ENCODE measurements around the gene MRPS5. TPM values are rescaled to one million over a fixed set of nuclear protein-coding genes. Genes with fewer than 3 reads are reported as not detected.

The MRPS5 gene
- total RNA-seq, 4 donors from 2014 or later: 31.1 to 46.6 (median 39.8) TPM

GRCh38 chr2:95063086-95063958 is 58.3 kb downstream of the MRPS5 start:
- no peaks in the 10 kb centered on the region for H3K36me3 ChIP-seq
- intact Hi-C loops (cut with DNase I): no loop called here

GRCh38 chr2:95062242-95063085 is 59.1 kb downstream of the MRPS5 start:
- H3K4me1 ChIP-seq: no peaks in the 10 kb centered on the region
- DNase-seq (ENCODE audit: extremely low spot score): no peak
- peaks cover 0 to 31% (median 0%) of the 10 kb centered on the region in 4 donors for H3K27me3 ChIP-seq
- no peak for TF ChIP-seq POLR2A (IDR thresholded peaks at IDR 0.05; ENCODE audit: low read depth)
- TF ChIP-seq CTCF (IDR thresholded peaks at IDR 0.05): no peak
- TF ChIP-seq EP300 (IDR thresholded peaks at IDR 0.05): no peak
- TF ChIP-seq POLR2AphosphoS5 (IDR thresholded peaks at IDR 0.05): no peak
- WGBS: 74% methylated on average over 11 of the region's 11 CpGs
- H3K4me3 ChIP-seq: no peak overlapping the region
- H3K36me3 ChIP-seq: no peaks in the 10 kb centered on the region
- no peak overlapping the region for H3K27ac ChIP-seq (replicated peaks in 1 of 4)
- H3K9me3 ChIP-seq: no peaks in the 10 kb centered on the region
- intact Hi-C loops (cut with DNase I): no loop called here

More at GRCh38 chr2:95063086-95063958, 58.3 kb downstream of the MRPS5 start:
- no peak for DNase-seq (ENCODE audit: extremely low spot score)
- Histone ChIP-seq H3K4me3 (no peak overlapping the region), H3K27me3 (peaks cover 0 to 25% (median 0%) of the 10 kb centered on the region in 4 donors), H3K9me3 (no peaks in the 10 kb centered on the region), H3K4me1 (no peaks in the 10 kb centered on the region), H3K27ac (replicated peaks in 1 of 4) (no peak overlapping the region)
- WGBS: 83% methylated on average over 12 of the region's 12 CpGs
- TF ChIP-seq POLR2A (IDR thresholded peaks at IDR 0.05; ENCODE audit: low read depth) (no peak), EP300 (IDR thresholded peaks at IDR 0.05) (no peak), POLR2AphosphoS5 (IDR thresholded peaks at IDR 0.05) (no peak), CTCF (IDR thresholded peaks at IDR 0.05) (no peak)

- H3K36me3 ChIP-seq: no peaks in the 10 kb centered on the region
- 47% methylated on average over 3 of the region's 11 CpGs for WGBS
- H3K9me3 ChIP-seq: no peaks in the 10 kb centered on the region
- no peak for TF ChIP-seq POLR2AphosphoS5 (IDR thresholded peaks at IDR 0.05)
- TF ChIP-seq POLR2A (IDR thresholded peaks at IDR 0.05; ENCODE audit: low read depth): no peak
- TF ChIP-seq CTCF (IDR thresholded peaks at IDR 0.05): no peak
- TF ChIP-seq EP300 (IDR thresholded peaks at IDR 0.05): no peak
- intact Hi-C loops (cut with DNase I): no loop called here
- H3K27me3 ChIP-seq: peaks cover 0 to 33% (median 0%) of the 10 kb centered on the region in 4 donors
- DNase-seq (ENCODE audit: extremely low spot score): no peak
- H3K27ac ChIP-seq (replicated peaks in 1 of 4): no peak overlapping the region
- no peaks in the 10 kb centered on the region for H3K4me1 ChIP-seq
- no peak overlapping the region for H3K4me3 ChIP-seq
These were observed 59.9 kb downstream of the MRPS5 start for GRCh38 chr2:95061601-95062183.

- H3K36me3 ChIP-seq: no peaks in the 10 kb centered on the region
- no peaks in the 10 kb centered on the region for H3K9me3 ChIP-seq
- DNase-seq (ENCODE audit: extremely low spot score): no peak
- TF ChIP-seq POLR2AphosphoS5 (IDR thresholded peaks at IDR 0.05): no peak
- no peak for TF ChIP-seq CTCF (IDR thresholded peaks at IDR 0.05)
- TF ChIP-seq EP300 (IDR thresholded peaks at IDR 0.05): no peak
- no peak for TF ChIP-seq POLR2A (IDR thresholded peaks at IDR 0.05; ENCODE audit: low read depth)
- H3K4me1 ChIP-seq: no peaks in the 10 kb centered on the region
- H3K27me3 ChIP-seq: peaks cover 0 to 39% (median 0%) of the 10 kb centered on the region in 4 donors
- intact Hi-C loops (cut with DNase I): no loop called here
- H3K27ac ChIP-seq (replicated peaks in 1 of 4): no peak overlapping the region
- H3K4me3 ChIP-seq: no peak overlapping the region
- 100% methylated on average over 1 of the region's 1 CpG for WGBS
These were observed 60.5 kb downstream of the MRPS5 start for GRCh38 chr2:95061119-95061512.
